Activated CD4-positive, alpha-beta T cell treated with anti-CD3 and anti-CD28 coated beads, Interleukin-2, Interleukin-6, amounts not matched to agents 100 ng/mL and 50 ng/mL, durations not matched to agents 16 hours and 8 hours (primary cell): ENCODE data around the gene PTGER2.

ENCODE experiments used
- DNase-seq: peaks from one replicate; pipeline ENCODE4 v3.0.0-alpha.2; 2020

The PTGER2 gene

DNA sequence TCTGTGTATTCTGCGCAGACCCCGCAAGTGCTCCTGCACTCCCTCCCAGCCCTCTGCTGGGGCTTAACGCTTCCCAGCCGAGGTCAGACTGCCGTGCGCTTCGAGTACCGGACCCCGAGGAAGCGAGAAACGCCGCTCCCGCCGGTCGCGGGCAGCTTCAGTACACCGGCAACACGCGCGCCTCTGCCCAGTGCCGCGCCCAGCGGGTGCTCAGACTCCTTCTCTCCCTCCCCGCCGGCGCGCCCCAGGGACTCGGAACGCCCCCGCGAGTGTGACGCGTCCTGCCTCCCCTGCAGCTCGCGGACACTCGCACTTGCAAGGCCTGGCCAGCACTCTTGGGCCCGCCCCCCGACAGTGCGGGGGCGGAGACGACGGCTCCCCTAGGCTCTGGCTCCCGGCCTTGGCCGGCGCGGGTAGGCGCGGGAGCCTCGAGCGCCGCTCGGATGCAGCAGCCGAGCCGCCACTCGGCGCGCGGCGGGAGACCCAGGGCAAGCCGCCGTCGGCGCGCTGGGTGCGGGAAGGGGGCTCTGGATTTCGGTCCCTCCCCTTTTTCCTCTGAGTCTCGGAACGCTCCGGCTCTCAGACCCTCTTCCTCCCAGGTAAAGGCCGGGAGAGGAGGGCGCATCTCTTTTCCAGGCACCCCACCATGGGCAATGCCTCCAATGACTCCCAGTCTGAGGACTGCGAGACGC, at the start of gene PTGER2:
TSS of gene PTGER2 (plus strand) at position 410 of the 692 bp plus-strand sequence. CDS start at position 647, 237 bp downstream.
- peak; percentile 66 for DNase-seq

DNA sequence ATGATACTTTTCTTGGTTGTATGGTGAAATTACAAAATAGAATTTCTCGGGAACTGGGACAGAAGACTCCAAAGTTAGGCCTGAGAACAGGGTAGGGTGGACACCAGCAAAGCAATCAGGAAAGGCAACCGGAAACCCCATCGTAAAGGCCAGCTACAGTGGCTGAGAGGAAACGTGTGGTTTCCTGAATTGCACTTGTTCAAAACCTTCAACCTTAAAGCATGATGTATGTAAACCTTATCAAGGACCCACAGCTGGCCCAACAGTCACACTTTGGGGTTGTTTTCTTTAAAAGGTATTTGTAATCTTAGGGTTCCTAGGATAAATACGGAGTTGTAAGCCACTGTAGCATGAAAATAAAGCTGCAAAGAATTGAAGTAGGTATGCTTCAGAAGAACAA, 48.9 kb upstream of the PTGER2 start:
- DNase-seq = no peak

DNA sequence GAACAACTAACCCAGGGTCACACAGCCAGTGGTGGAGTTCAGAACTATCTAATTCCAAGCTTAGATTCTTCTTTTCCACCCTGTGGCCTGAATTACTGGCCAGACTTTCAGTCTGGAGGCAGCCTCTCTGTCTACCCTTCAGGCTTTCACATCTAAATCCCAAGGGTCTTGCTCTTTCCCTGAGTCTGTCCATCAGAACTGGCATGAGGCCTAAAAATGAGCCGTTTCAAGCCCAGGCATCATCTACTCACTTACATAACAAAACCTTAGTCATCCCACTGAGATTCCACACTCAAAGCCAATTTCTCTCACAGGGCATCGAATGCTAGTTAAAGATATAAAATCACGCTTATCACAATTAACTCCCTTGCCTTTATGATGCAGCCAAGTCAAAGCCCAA, 47.9 kb upstream of the PTGER2 start:
- no peak for DNase-seq

DNA sequence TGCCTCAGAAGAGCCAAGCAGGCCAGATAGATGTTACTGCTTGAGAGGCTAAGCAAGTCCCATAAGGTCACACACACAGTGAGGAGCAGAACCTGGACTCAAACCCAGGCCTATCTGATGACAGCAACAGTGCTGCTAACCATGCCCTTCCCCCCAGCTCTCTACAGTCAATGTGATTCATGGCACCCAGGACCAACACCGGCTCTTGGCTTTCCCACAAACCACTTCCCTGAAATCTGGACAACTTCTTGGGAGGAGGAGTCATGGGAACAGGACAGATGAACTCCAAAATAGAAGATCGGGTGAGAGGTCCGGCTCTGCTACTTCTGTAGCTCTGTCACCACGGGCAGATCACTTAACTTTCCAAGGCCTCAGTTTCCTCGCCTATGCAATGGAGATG, 47.3 kb upstream of the PTGER2 start:
- no peak for DNase-seq

GRCh38 chr14:52267501-52268278, 46.4 kb upstream of the PTGER2 start, which contains the start of gene PTGDR:
TSS of gene PTGDR (plus strand) at chr14:52267698. CDS start at chr14:52267815, 117 bp downstream.
- DNase-seq = peak; percentile 15

DNA sequence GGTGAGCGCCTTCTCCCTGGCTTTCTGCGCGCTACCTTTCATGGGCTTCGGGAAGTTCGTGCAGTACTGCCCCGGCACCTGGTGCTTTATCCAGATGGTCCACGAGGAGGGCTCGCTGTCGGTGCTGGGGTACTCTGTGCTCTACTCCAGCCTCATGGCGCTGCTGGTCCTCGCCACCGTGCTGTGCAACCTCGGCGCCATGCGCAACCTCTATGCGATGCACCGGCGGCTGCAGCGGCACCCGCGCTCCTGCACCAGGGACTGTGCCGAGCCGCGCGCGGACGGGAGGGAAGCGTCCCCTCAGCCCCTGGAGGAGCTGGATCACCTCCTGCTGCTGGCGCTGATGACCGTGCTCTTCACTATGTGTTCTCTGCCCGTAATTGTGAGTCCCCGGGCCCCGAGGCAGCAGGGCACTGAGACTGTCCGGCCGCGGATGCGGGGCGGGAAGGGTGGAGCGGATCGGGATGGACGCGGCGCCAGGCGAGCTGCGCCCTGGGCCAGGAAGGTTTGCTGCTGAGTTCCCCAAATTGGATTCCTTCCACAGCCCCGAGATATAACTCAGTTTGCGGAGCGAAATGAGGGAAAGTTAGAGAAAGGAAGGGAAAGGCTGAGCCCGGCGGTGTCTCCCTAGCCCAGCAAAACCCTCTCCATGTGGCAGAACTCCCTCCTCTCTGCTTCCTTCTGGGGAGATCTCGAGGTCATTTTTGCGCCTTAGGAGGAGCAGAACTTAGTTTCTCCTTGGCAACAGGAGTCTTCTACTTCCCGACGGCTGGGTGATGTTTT, 45.6 kb upstream of the PTGER2 start:
- DNase-seq = peak; percentile 18

DNA sequence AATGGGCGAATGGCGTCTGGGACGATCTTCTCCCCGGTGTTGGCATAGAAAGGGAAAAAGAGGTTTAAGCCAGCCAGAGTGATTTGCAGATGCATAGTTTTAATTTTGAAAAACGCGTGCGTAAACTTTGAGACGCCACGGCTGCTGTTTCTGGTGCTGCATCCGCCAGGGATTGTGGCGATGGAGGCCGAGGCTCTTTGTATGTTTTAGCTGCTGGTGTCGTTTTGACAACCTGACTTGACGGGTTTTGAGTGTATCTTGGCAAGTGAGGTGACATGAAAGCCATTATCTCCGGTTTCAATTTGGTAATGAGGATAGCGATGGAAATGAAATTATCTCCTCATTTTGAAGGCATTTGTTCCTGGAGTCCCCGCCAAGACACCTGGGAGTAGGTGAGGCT, 45.0 kb upstream of the PTGER2 start:
- no peak for DNase-seq

DNA sequence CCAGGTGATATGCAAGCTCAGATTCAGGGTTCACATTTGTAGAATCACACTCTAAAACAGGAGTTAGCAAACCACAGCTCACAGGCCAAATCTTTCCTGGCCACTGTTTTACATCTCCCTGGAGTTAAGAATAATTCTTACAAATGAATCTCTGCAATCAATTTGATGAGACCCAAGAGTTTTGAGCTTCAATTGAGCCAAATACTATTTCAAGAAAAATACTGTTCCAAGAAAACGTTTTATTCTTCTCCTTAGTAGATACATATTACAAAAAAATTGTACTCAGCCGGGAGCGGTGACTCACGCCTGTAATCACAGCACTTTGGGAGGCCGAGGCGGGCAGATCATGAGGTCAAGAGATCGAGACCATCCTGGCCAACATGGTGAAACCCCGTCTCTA, 44.1 kb upstream of the PTGER2 start:
- DNase-seq = no peak

DNA sequence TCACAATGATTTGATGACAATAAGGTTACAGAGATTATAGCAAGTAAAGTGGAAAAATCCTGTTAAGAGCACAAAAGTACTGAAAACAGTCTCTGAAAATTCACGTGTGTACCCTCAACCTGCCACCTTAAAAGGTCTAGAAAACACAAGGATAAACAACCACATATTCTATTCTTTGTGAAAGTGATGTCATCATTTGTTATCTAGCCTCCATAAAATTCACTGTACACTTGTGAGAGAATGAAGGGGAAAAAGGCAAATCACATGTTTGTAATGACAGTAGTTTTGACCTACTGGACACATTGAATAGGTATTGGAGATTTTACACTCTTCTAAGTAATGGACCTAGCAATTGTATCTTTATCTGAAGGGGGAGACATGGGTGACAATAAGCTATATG, 42.6 kb upstream of the PTGER2 start:
- no peak for DNase-seq

GRCh38 chr14:52272375-52272774, 41.7 kb upstream of the PTGER2 start:
- DNase-seq = peak; percentile 42

- no peak for DNase-seq
Measured at GRCh38 chr14:52275372-52275771, 38.7 kb upstream of the PTGER2 start.

DNA sequence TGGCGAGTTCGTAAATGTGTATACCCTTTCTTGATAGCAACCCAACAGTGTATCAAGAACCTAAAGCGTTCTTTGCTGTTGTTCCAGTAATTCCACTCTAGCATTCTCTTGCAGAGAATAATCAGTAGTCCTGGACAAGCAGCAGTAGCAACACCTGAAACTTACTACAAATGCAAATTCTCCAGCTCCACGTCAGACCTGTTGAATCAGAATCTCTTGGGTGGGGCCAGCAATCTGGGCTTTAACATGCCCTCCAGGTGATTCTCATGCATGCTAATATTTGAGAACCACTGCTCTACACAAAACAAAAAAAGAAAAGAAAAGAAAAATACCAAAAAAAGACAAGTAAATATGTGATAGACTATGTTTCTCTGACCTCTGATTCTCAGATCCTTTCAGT, 36.6 kb upstream of the PTGER2 start:
- no peak for DNase-seq

- DNase-seq = no peak
Measured at GRCh38 chr14:52279408-52279807, 34.7 kb upstream of the PTGER2 start.

GRCh38 chr14:52283099-52283498, 31.0 kb upstream of the PTGER2 start:
- DNase-seq = no peak

GRCh38 chr14:52286661-52287649, 27.2 kb upstream of the PTGER2 start:
- no peak for DNase-seq

- DNase-seq = no peak
Measured at GRCh38 chr14:52296378-52296777, 17.7 kb upstream of the PTGER2 start.

DNA sequence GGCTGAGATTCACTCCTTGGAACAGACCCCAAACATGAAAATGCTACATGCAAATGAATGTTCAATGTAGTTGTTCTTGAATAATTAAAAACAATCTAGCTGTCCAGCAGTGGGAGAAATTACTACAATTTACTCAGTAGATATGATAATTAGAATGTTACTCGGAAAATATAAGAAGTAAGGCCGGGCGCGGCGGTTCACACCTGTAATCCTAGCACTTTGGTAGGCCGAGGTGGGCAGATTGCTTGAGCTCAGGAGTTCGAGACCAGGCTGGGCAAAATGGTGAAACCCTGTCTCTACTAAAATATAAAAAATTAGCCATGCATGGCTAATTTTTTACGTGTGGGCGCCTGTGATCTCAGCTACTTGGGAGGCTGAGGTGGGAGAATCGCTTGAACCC, 15.3 kb upstream of the PTGER2 start:
- no peak for DNase-seq

GRCh38 chr14:52299692-52300278, 14.3 kb upstream of the PTGER2 start:
- peak; percentile 60 for DNase-seq

- DNase-seq = no peak
Measured at GRCh38 chr14:52303236-52303635, 10.9 kb upstream of the PTGER2 start.

DNA sequence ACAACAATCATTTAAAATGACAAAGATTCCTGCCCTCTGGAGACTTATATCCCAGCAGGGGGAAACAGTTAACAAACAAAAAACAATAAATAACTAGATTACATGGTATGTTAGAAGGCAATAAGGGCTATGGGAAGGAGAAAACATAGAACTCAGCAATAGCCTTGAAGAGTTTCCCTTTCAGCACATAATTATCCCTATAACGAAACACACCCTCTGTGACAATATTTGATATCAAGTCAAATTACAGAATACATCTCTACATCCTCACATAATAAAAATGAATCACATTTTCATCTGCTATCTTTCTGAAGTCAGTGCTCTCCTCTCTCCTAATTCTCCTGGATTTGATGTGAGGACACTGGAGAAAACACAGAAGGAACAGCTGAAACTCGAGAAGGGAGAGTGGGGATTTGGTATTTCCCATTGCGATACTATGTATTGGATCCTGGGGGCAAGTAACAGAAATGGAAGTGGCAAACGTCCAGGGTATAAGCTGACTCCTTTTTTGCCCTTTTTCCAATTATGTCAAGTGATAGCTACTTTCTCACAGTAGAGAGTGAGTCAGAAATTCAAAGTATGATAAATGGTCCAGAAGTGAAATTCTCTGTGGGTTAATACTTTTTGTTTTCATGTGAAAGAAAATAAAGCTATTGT, 9.7 kb upstream of the PTGER2 start:
- no peak for DNase-seq

DNA sequence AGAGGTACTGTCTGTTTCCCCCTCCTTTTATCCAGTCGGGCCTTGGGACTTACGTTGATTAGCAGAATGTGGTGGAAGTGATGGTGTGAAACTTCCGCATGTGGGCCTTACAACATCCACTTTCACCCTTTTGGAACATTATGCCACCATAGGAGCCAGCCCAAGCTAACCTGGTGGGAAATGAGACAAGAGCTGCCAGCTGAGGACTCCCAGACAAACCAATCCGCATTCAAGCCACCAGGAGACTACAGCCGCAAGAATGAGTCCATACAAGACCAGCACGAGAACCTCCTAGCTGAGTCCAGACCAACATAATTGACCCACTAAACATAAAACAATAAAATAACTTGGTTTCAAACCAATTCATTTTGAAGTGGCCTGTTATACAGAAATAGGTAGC, 9.1 kb upstream of the PTGER2 start:
- DNase-seq = no peak
